AG04450 (cell line): ENCODE data around the gene MMP24. TPM values are rescaled to one million over a fixed set of nuclear protein-coding genes. Genes with fewer than 3 reads are reported as not detected.

Source experiments
- CTCF ChIA-PET: fragments of 300-600, 350-600 bp; formaldehyde crosslinking; extraction: SDS; loops from one replicate; lab custom pipeline; 2022; ENCODE audit warnings: antibody characterized with exemption, inconsistent platforms; lab: Charles Lee
- POLR2A ChIA-PET: fragments of 350-600 bp; formaldehyde crosslinking; extraction: SDS; loops from one replicate; lab custom pipeline; 2021; ENCODE audit warnings: antibody characterized with exemption, inconsistent platforms; lab: Yijun Ruan, JAX
- DNase-seq: peaks from one replicate; pipeline ENCODE4 v3.0.0-alpha.2; 2011; ENCODE audit warnings: low read depth, low spot score
- H3K27ac ChIP-seq: one replicate; pipeline ENCODE4 v1.5.1; 2012; ENCODE audit warnings: low read depth, low read length, control low read depth
- H3K27me3 ChIP-seq: one replicate; pipeline ENCODE4 v1.6.0; 2012; ENCODE audit warnings: low read length; ENCODE audit not compliant: control insufficient read depth, insufficient read depth
- H3K4me3 ChIP-seq: 2 replicates; pipeline ENCODE4 v1.5.1; 2011; ENCODE audit warnings: mild to moderate bottlenecking, low read depth, low read length, control low read depth
- H3K9me3 ChIP-seq: 2 replicates; pipeline ENCODE4 v1.5.1; 2012; ENCODE audit warnings: low read length; ENCODE audit not compliant: control insufficient read depth, insufficient read depth
- CTCF ChIP-seq: IDR thresholded peaks from 2 replicates; pipeline ENCODE4 v1.5.1; 2011; ENCODE audit warnings: low read depth, low read length, control low read depth, inconsistent platforms
- polyA plus RNA-seq: library from polyadenylated mRNA; depleted of rRNA; stranded (reverse); fragments of >200 nt; gene quantifications from 2 replicates; pipeline ENCODE4 v1.2.3, GENCODE V29; 2011

Gene MMP24
- polyA plus RNA-seq, 1 experiment = 0.40 TPM

- DNase-seq = no peak
- H3K27me3 ChIP-seq = no peaks in the 10 kb centered on the region
- ChIA-PET CTCF (interaction anchor here (0.6 to 4.2 kb wide), 9 partner anchors 23 to 255 kb away, joined by 4 to 33 read pairs (median 5); partner anchors contain the start of gene EDEM2), POLR2A (interaction anchor here (0.6 to 0.7 kb wide), 5 partner anchors 13 to 261 kb away, joined by 3 to 8 read pairs (median 5); no protein-coding TSS in a partner anchor)
- no peak overlapping the region for H3K4me3 ChIP-seq
- peak overlapping the region; percentile 47 for H3K27ac ChIP-seq
- no peaks in the 10 kb centered on the region for H3K9me3 ChIP-seq
- TF ChIP-seq CTCF = no peak
Measured at GRCh38 chr20:35263532-35264341, 37.2 kb downstream of the MMP24 start.

- ChIA-PET CTCF (interaction anchor here (0.6 to 4.2 kb wide), 6 partner anchors 56 to 242 kb away, joined by 3 to 33 read pairs (median 6); partner anchors contain the start of gene EDEM2), POLR2A (interaction anchor here (0.5 kb wide), 1 partner anchor 175 kb away, joined by 4 read pairs; no protein-coding TSS in a partner anchor)
- DNase-seq = no peak
- Histone ChIP-seq H3K9me3 (no peaks in the 10 kb centered on the region; the same call in 1 of the 2 replicates), H3K27me3 (no peaks in the 10 kb centered on the region), H3K4me3 (no peak overlapping the region), H3K27ac (no peak overlapping the region)
- TF ChIP-seq CTCF = peak; percentile 38
Measured at GRCh38 chr20:35264755-35265154, 38.3 kb downstream of the MMP24 start.

- no peak for TF ChIP-seq CTCF
- ChIA-PET POLR2A (interaction anchor here (0.7 to 0.8 kb wide), 2 partner anchors 11 to 118 kb away, joined by 3 to 4 read pairs; partner anchors contain the start of gene MMP24OS), CTCF (interaction anchor here (4.2 to 4.8 kb wide), 2 partner anchors 122 to 171 kb away, joined by 33 to 37 read pairs; no protein-coding TSS in a partner anchor)
- H3K4me3 ChIP-seq = no peak overlapping the region
- no peak for DNase-seq
- H3K9me3 ChIP-seq = no peaks in the 10 kb centered on the region; the same call in 1 of the 2 replicates
- H3K27me3 ChIP-seq = no peaks in the 10 kb centered on the region
- no peak overlapping the region for H3K27ac ChIP-seq
Measured at GRCh38 chr20:35267092-35267491, 40.6 kb downstream of the MMP24 start.

- DNase-seq = no peak
- POLR2A ChIA-PET = no interaction called here
- Histone ChIP-seq H3K9me3 (no peaks in the 10 kb centered on the region; the same call in 1 of the 2 replicates), H3K4me3 (no peak overlapping the region), H3K27me3 (no peaks in the 10 kb centered on the region), H3K27ac (no peak overlapping the region)
- CTCF ChIA-PET = interaction anchor here (0.6 to 4.8 kb wide), 21 partner anchors 13 to 1303 kb away, joined by 3 to 37 read pairs (median 4); partner anchors contain the start of genes EDEM2, EIF6 and GGT7
- peak; percentile 84 for TF ChIP-seq CTCF
Measured at GRCh38 chr20:35269055-35269781, 42.7 kb downstream of the MMP24 start.
